B cell (primary cell): ENCODE measurements around the gene DHX30. TPM values are rescaled to one million over a fixed set of nuclear protein-coding genes. Genes with fewer than 3 reads are reported as not detected.
A peak's percentile ranks its signal among the peaks of the same experiment; 100 is the strongest.

Experiments used
- ATAC-seq: fragments of 200-7000 bp; cut with Tn5 transposase; one replicate; pipeline ENCODE4 v1.10.0; 2021; ENCODE audit warnings: low read depth, mild to moderate bottlenecking, moderate number of reproducible peaks, moderate library complexity
- CTCF ChIA-PET: fragments of 350-600 bp; sonication (Branson Sonifier 250); formaldehyde crosslinking; loops from one replicate; lab custom pipeline; 2021; ENCODE audit warnings: antibody characterized with exemption, inconsistent platforms; lab: Charles Lee
- POLR2A ChIA-PET: fragments of 350-600 bp; sonication (Branson Sonifier 250); formaldehyde crosslinking; loops from one replicate; lab custom pipeline; 2021; ENCODE audit warnings: antibody characterized with exemption; lab: Charles Lee
- DNase-seq: peaks from one replicate; pipeline ENCODE4 v3.0.0; 2013
- H2AFZ ChIP-seq: 2 replicates; pipeline ENCODE4 v1.6.1; 2012; ENCODE audit warnings: mild to moderate bottlenecking, low read depth, low read length; ENCODE audit not compliant: insufficient read depth, poor library complexity, severe bottlenecking
- H3K27ac ChIP-seq, 2 donors: 1 replicate in 1 of 2; 2 replicates in 1 of 2; pipeline ENCODE4 v1.5.1; 2012 to 2013; ENCODE audit warnings: low read length in 2 of 2, mild to moderate bottlenecking in 2 of 2, moderate library complexity in 1 of 2
- H3K27me3 ChIP-seq, 4 experiments: fragments of 200-600 bp in 1 of 4; sonication (generic) in 1 of 4; replicated peaks in 1 of 4; 1 replicate in 2 of 4; 2 replicates in 2 of 4; pipeline versions ENCODE4 v1.6.1 to v1.7.0; 2013 to 2016; ENCODE audit warnings: low read length in 3 of 4, mild to moderate bottlenecking in 2 of 4, mixed read lengths in 1 of 4, moderate library complexity in 1 of 4; ENCODE audit not compliant: insufficient read depth in 4 of 4, control insufficient read depth in 3 of 4; ENCODE audit errors: control extremely low read depth in 1 of 4
- H3K36me3 ChIP-seq, 2 experiments: replicated peaks in 1 of 2; 1 replicate in 1 of 2; 2 replicates in 1 of 2; pipeline versions ENCODE4 v1.6.1 to v1.7.1; 2013; ENCODE audit warnings: low read length in 1 of 2; ENCODE audit not compliant: insufficient read depth in 2 of 2, control insufficient read depth in 1 of 2; ENCODE audit errors: control extremely low read depth in 1 of 2, extremely low read depth in 1 of 2
- H3K4me1 ChIP-seq, 2 donors: fragments of 200-600 bp in 1 of 2; sonication (generic) in 1 of 2; 1 replicate in 1 of 2; 2 replicates in 1 of 2; pipeline versions ENCODE4 v1.5.1 to v1.6.1; 2013 to 2017; ENCODE audit warnings: low read length in 2 of 2; ENCODE audit not compliant: control insufficient read depth in 2 of 2, insufficient read depth in 2 of 2
- H3K4me2 ChIP-seq: replicated peaks from 2 replicates; pipeline ENCODE3; 2012; ENCODE audit warnings: mild to moderate bottlenecking, low read depth, low read length; ENCODE audit not compliant: poor library complexity, severe bottlenecking
- H3K4me3 ChIP-seq, 5 experiments: fragments of 200-600 bp in 1 of 5; sonication (generic) in 1 of 5; 1 replicate in 3 of 5; 2 replicates in 2 of 5; pipeline versions ENCODE4 v1.5.1 to v1.7.0; 2011 to 2016; ENCODE audit warnings: low read length in 4 of 5, mild to moderate bottlenecking in 4 of 5, low read depth in 2 of 5, control low read depth in 1 of 5, moderate library complexity in 1 of 5; ENCODE audit not compliant: insufficient read depth in 1 of 5; ENCODE audit errors: control extremely low read depth in 1 of 5, extremely low read depth in 1 of 5
- H3K79me2 ChIP-seq: fragments of 200-600 bp; sonication (generic); one replicate; pipeline ENCODE4 v1.6.0; 2016; ENCODE audit warnings: low read length; ENCODE audit not compliant: control insufficient read depth, insufficient read depth
- H3K9ac ChIP-seq: fragments of 200-600 bp; sonication (generic); 2 replicates; pipeline ENCODE4 v1.6.1; 2017; ENCODE audit warnings: mild to moderate bottlenecking, low read length, moderate library complexity
- H3K9me3 ChIP-seq, 3 donors: one replicate each; pipeline versions ENCODE4 v1.6.1 to v1.7.1; 2013; ENCODE audit warnings: low read length in 2 of 3; ENCODE audit not compliant: control insufficient read depth in 2 of 3, insufficient read depth in 1 of 3; ENCODE audit errors: control extremely low read depth in 1 of 3
- H4K20me1 ChIP-seq: 2 replicates; pipeline ENCODE4 v1.6.0; 2012; ENCODE audit warnings: mild to moderate bottlenecking, low read length; ENCODE audit not compliant: insufficient read depth, control insufficient read depth, poor library complexity, severe bottlenecking
- H3K27ac Mint-ChIP-seq: one replicate; pipeline ENCODE4 v1.8.0; 2021; ENCODE audit warnings: mixed read lengths
- H3K27me3 Mint-ChIP-seq: one replicate; pipeline ENCODE4 v1.8.0; 2021; ENCODE audit warnings: mixed read lengths
- H3K4me1 Mint-ChIP-seq: one replicate; pipeline ENCODE4 v1.8.0; 2021; ENCODE audit warnings: mixed read lengths
- H3K4me3 Mint-ChIP-seq: one replicate; pipeline ENCODE4 v1.8.0; 2021; ENCODE audit warnings: mixed read lengths
- H3K9me3 Mint-ChIP-seq: one replicate; pipeline ENCODE4 v1.8.0; 2022; ENCODE audit warnings: mixed read lengths; ENCODE audit not compliant: insufficient read depth
- CTCF ChIP-seq: fragments of 200-600 bp; IDR thresholded peaks from one replicate; pipeline ENCODE4 v1.8.0; 2022; ENCODE audit warnings: antibody characterized with exemption, mild to moderate bottlenecking
- EZH2 ChIP-seq: IDR thresholded peaks from 2 replicates; pipeline ENCODE4 v1.6.1; 2012; ENCODE audit warnings: borderline replicate concordance, low read depth, mild to moderate bottlenecking, moderate library complexity, low read length; ENCODE audit not compliant: insufficient read depth, poor library complexity, severe bottlenecking
- WGBS: methylation state at CpG from one replicate; pipeline ENCODE4 v1.1.5; 2013; ENCODE audit warnings: missing lambda C conversion rate; ENCODE audit not compliant: insufficient coverage; 5-methylcytosine and 5-hydroxymethylcytosine counted together
- intact Hi-C: fragments of 100-400 bp; cut with micrococcal nuclease; formaldehyde crosslinking; loops from one replicate; pipeline ENCODE4 v1.10.0; 2022
- polyA plus RNA-seq: library from polyadenylated mRNA; depleted of rRNA; stranded (reverse); fragments of >200 nt; gene quantifications from 2 replicates; pipeline ENCODE4 v1.2.3, GENCODE V29; 2012
- total RNA-seq, 2 donors: library from RNA; stranded (reverse); fragments of 120-200 nt in 1 of 2; gene quantifications; 1 replicate in 1 of 2; 2 replicates in 1 of 2; pipeline versions ENCODE4 v1.2.3 to v1.2.4, GENCODE V29; 2013 to 2022

Gene DHX30
- total and polyA plus RNA-seq, 2 donors (not counting 1 experiment from before 2014, with no cell fraction given), result 77.0 to 81.8 TPM

GRCh38 chr3:47824541-47825473 is 21.9 kb downstream of the DHX30 start:
- peak overlapping the region; percentile 87 for H3K27ac Mint-ChIP-seq
- H3K27ac ChIP-seq, result peak overlapping the region; percentile 29 to 69
- ATAC-seq (peak; percentile 99), DNase-seq (peak; percentile 88)
- no peaks in the 10 kb centered on the region for H3K27me3 ChIP-seq
- peak overlapping the region; percentile 81 for H3K4me2 ChIP-seq
- H3K4me1 ChIP-seq, result peaks cover 13 to 24% of the 10 kb centered on the region in 2 donors
- ChIA-PET CTCF (interaction anchor here (0.6 to 4.9 kb wide), 22 partner anchors 10 to 1336 kb away, joined by 3 to 55 read pairs (median 4); partner anchors contain the start of genes ELP6 and SMARCC1), POLR2A (interaction anchor here (0.5 to 1.1 kb wide), 2 partner anchors 29 to 165 kb away, joined by 4 read pairs; no protein-coding TSS in a partner anchor)
- H3K4me1 Mint-ChIP-seq, result peaks cover 32% of the 10 kb centered on the region
- H3K4me3 Mint-ChIP-seq, result peak overlapping the region; percentile 91
- peak; percentile 84 for TF ChIP-seq CTCF
- TF ChIP-seq EZH2, result no peak
- intact Hi-C loops, result loop anchor here (1.0 kb wide), 4 partner anchors 22 to 326 kb away; partner anchors contain the start of gene DHX30
- peaks cover 18% of the 10 kb centered on the region for H4K20me1 ChIP-seq
- H3K27me3 Mint-ChIP-seq, result no peaks in the 10 kb centered on the region
- H3K9me3 ChIP-seq, result no peaks in the 10 kb centered on the region
- peaks cover 0 to 31% of the 10 kb centered on the region in 2 experiments for H3K36me3 ChIP-seq
- H3K9me3 Mint-ChIP-seq, result no peaks in the 10 kb centered on the region
- peak overlapping the region; percentile 76 for H3K9ac ChIP-seq
- peak overlapping the region; percentile 54 to 95 (median 83) for H3K4me3 ChIP-seq
- H3K79me2 ChIP-seq, result peaks cover 31% of the 10 kb centered on the region
- peak overlapping the region; percentile 83 for H2AFZ ChIP-seq
- WGBS, result under 1% methylated on average over 72 of the region's 77 CpGs
